Naive thymus-derived CD4-positive, alpha-beta T cell (primary cell): ENCODE data around the gene TSPAN14. TPM values are rescaled to one million over a fixed set of nuclear protein-coding genes. Genes with fewer than 3 reads are reported as not detected.
A peak's percentile ranks its signal among the peaks of the same experiment; 100 is the strongest.
"Not testable (repeated sequence)": the region's sequence is repeated elsewhere in the genome, so short reads cannot be mapped to it uniquely, and the experiment has no call there.

Source experiments
- ATAC-seq: fragments of 150-1000 bp; cut with Tn5 transposase; 2 replicates; pipeline ENCODE4 v1.10.0; 2021; ENCODE audit warnings: mild to moderate bottlenecking, moderate library complexity
- CTCF ChIA-PET: fragments of 350-600 bp; sonication (Branson Sonifier 250); formaldehyde crosslinking; loops from one replicate; lab custom pipeline; 2021; ENCODE audit warnings: antibody characterized with exemption; lab: Charles Lee
- POLR2A ChIA-PET: fragments of 350-600 bp; sonication (Branson Sonifier 250); formaldehyde crosslinking; loops from one replicate; lab custom pipeline; 2021; ENCODE audit warnings: antibody characterized with exemption, inconsistent platforms; lab: Charles Lee
- DNase-seq, 9 donors: peaks; one replicate each; pipeline versions ENCODE4 v3.0.0 to v3.0.0-alpha.2; 2020 to 2022; ENCODE audit warnings: mixed read lengths in 1 of 9
- H3K27ac ChIP-seq: one replicate; pipeline ENCODE4 v1.7.0; 2013; ENCODE audit warnings: mild to moderate bottlenecking, low read depth, low read length, moderate library complexity
- H3K27me3 ChIP-seq, 2 donors: one replicate each; pipeline ENCODE4 v1.7.0; 2013; ENCODE audit warnings: low read length in 2 of 2, mild to moderate bottlenecking in 2 of 2, moderate library complexity in 2 of 2; ENCODE audit not compliant: control insufficient read depth in 2 of 2, insufficient read depth in 2 of 2
- H3K36me3 ChIP-seq, 3 experiments: 1 replicate in 2 of 3; 2 replicates in 1 of 3; pipeline ENCODE4 v1.7.0; 2013; ENCODE audit warnings: low read length in 3 of 3, mild to moderate bottlenecking in 3 of 3, moderate library complexity in 1 of 3; ENCODE audit not compliant: insufficient read depth in 3 of 3, control insufficient read depth in 2 of 3
- H3K4me1 ChIP-seq, 2 donors: one replicate each; pipeline ENCODE4 v1.7.0; 2013; ENCODE audit warnings: low read length in 2 of 2, mild to moderate bottlenecking in 2 of 2, moderate library complexity in 1 of 2; ENCODE audit not compliant: control insufficient read depth in 2 of 2, insufficient read depth in 2 of 2
- H3K4me3 ChIP-seq: 2 replicates; pipeline ENCODE4 v1.7.0; 2013; ENCODE audit warnings: mild to moderate bottlenecking, low read length
- H3K9me3 ChIP-seq, 3 experiments: 1 replicate in 2 of 3; 2 replicates in 1 of 3; pipeline ENCODE4 v1.7.0; 2013; ENCODE audit warnings: low read length in 3 of 3; ENCODE audit not compliant: control insufficient read depth in 2 of 3
- H3K27ac Mint-ChIP-seq, 9 donors: one replicate each; pipeline ENCODE4 v1.8.0; 2020 to 2022; ENCODE audit warnings: mixed read lengths in 9 of 9, mild to moderate bottlenecking in 8 of 9, moderate library complexity in 5 of 9, inconsistent platforms in 2 of 9
- H3K27me3 Mint-ChIP-seq, 5 donors: one replicate each; pipeline ENCODE4 v1.8.0; 2021 to 2022; ENCODE audit warnings: mixed read lengths in 5 of 5, mild to moderate bottlenecking in 1 of 5
- H3K36me3 Mint-ChIP-seq, 5 donors: one replicate each; pipeline ENCODE4 v1.8.0; 2020 to 2022; ENCODE audit warnings: mixed read lengths in 5 of 5, mild to moderate bottlenecking in 3 of 5, inconsistent platforms in 1 of 5
- H3K4me1 Mint-ChIP-seq, 7 donors: one replicate each; pipeline ENCODE4 v1.8.0; 2020 to 2022; ENCODE audit warnings: mixed read lengths in 7 of 7, mild to moderate bottlenecking in 3 of 7, inconsistent platforms in 1 of 7
- H3K4me3 Mint-ChIP-seq, 10 donors: one replicate each; pipeline ENCODE4 v1.8.0; 2020 to 2022; ENCODE audit warnings: mild to moderate bottlenecking in 10 of 10, mixed read lengths in 10 of 10, moderate library complexity in 6 of 10, inconsistent platforms in 2 of 10
- H3K9me3 Mint-ChIP-seq, 11 donors: one replicate each; pipeline ENCODE4 v1.8.0; 2020 to 2022; ENCODE audit warnings: mixed read lengths in 11 of 11, mild to moderate bottlenecking in 4 of 11, inconsistent platforms in 1 of 11, moderate library complexity in 1 of 11
- intact Hi-C, 2 donors: fragments of 100-400 bp; cut with micrococcal nuclease; formaldehyde crosslinking; loops; one replicate each; pipeline ENCODE4 v1.15.1; 2023
- polyA plus RNA-seq, 2 donors: library from polyadenylated mRNA; unstranded; fragments of 300-500 nt; fragmentation: Illumina TruSeq; gene quantifications; one replicate each; pipeline ENCODE4 v1.2.3, GENCODE V29; 2021
- total RNA-seq, 6 experiments: library from RNA in 5 of 6; stranded (reverse) in 5 of 6; gene quantifications; 1 replicate in 5 of 6; 2 replicates in 1 of 6; pipeline ENCODE4 v1.2.3 and lab custom pipeline; 2021 to 2026

Gene TSPAN14
- total and polyA plus RNA-seq, 7 experiments from 2014 or later: 135 to 386 (median 161) TPM

DNA sequence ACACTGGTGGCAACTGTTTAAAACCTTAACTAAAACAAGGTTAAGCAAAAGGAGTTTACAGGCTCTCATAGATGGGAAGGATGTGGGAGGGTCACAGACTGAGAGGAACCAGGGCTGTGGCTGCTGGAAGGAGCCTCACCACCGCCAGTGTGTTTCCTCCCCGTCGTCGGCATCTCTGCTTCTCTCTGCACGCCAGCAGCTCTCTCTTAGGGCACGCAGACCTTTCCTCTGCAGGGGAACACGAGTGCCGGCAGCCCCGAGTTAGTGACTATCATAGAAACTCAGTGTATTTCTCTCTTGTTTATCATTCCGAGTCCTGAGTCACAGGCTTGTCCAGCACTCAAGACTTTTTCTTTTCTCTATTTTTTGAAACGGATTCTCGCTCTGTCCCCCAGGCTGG lies 75.5 kb downstream of the TSPAN14 start:
- ChIA-PET POLR2A (interaction anchor here (1.0 to 1.8 kb wide), 4 partner anchors 15 to 65 kb away, joined by 3 to 6 read pairs (median 4); no protein-coding TSS in a partner anchor), CTCF (interaction anchor here (0.6 to 3.4 kb wide), 3 partner anchors 18 to 148 kb away, joined by 3 to 22 read pairs (median 4); no protein-coding TSS in a partner anchor)
- peak overlapping the region; percentile 56 to 85 (median 73) for H3K4me3 Mint-ChIP-seq
- intact Hi-C loops: loop anchor here (1.0 to 10.0 kb wide), 8 partner anchors 18 to 1085 kb away; partner anchors contain the start of genes ANXA11 (in 1 of the 2) and ZCCHC24 (in 1 of the 2)
- Histone ChIP-seq H3K4me1 (peaks cover 39 to 77% of the 10 kb centered on the region in 2 donors), H3K27ac (peak overlapping the region; percentile 60), H3K9me3 (no peaks in the 10 kb centered on the region), H3K36me3 (no peaks in the 10 kb centered on the region), H3K27me3 (no peaks in the 10 kb centered on the region), H3K4me3 (no peak overlapping the region)
- ATAC-seq (peak; percentile 80), DNase-seq (peak in 7 of 9 donors; percentile 44 to 76 (median 65))
- peaks cover 0 to 2% (median 0%) of the 10 kb centered on the region in 11 donors for H3K9me3 Mint-ChIP-seq
- peaks cover 0 to 22% (median 0%) of the 10 kb centered on the region in 5 donors for H3K36me3 Mint-ChIP-seq
- no peaks in the 10 kb centered on the region for H3K27me3 Mint-ChIP-seq
- peaks cover 60 to 82% (median 79%) of the 10 kb centered on the region in 7 donors for H3K4me1 Mint-ChIP-seq
- H3K27ac Mint-ChIP-seq: peak overlapping the region; percentile 88 to 97 (median 92)

DNA sequence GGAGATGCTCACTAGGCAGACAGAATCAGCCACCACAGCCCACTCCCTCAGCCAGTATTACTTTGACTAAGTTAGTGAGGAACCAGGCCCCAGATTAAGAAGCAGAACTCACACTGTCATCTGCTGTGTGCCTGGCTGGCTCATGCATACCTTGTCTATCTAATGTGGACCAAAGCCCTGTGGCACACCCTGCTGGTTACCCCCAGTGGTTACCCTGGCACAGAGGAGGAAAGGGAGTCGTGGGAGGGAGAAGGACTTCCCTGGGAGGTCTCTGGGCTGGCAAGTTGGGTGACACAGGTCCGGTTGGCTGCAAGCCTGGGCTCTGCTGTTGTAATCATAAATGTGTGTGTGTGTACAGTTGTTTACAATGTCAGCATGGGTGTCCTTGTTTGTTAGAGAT lies 76.1 kb downstream of the TSPAN14 start:
- Mint-ChIP-seq H3K27ac (peak overlapping the region; percentile 88 to 97 (median 92)), H3K27me3 (no peaks in the 10 kb centered on the region), H3K4me1 (peaks cover 55 to 77% (median 73%) of the 10 kb centered on the region in 7 donors), H3K9me3 (peaks cover 0 to 2% (median 0%) of the 10 kb centered on the region in 11 donors), H3K36me3 (peaks cover 0 to 22% (median under 1%) of the 10 kb centered on the region in 5 donors), H3K4me3 (peak overlapping the region; percentile 56 to 85 (median 73))
- H3K27me3 ChIP-seq: no peaks in the 10 kb centered on the region
- H3K27ac ChIP-seq: peak overlapping the region; percentile 60
- H3K4me1 ChIP-seq: peaks cover 39 to 74% of the 10 kb centered on the region in 2 donors
- ChIA-PET CTCF (interaction anchor here (0.6 to 3.4 kb wide), 6 partner anchors 18 to 149 kb away, joined by 3 to 22 read pairs (median 4); no protein-coding TSS in a partner anchor), POLR2A (interaction anchor here (0.6 to 1.3 kb wide), 5 partner anchors 12 to 66 kb away, joined by 3 to 4 read pairs (median 4); no protein-coding TSS in a partner anchor)
- intact Hi-C loops: loop anchor here (1.0 to 10.0 kb wide), 7 partner anchors 19 to 1085 kb away; partner anchors contain the start of gene ZCCHC24 (in 1 of the 2)
- DNase-seq: peak in 6 of 9 donors; percentile 38 to 56 (median 46)
- no peak overlapping the region for H3K4me3 ChIP-seq
- H3K36me3 ChIP-seq: no peaks in the 10 kb centered on the region
- peak; percentile 77 for ATAC-seq
- no peaks in the 10 kb centered on the region for H3K9me3 ChIP-seq

DNA sequence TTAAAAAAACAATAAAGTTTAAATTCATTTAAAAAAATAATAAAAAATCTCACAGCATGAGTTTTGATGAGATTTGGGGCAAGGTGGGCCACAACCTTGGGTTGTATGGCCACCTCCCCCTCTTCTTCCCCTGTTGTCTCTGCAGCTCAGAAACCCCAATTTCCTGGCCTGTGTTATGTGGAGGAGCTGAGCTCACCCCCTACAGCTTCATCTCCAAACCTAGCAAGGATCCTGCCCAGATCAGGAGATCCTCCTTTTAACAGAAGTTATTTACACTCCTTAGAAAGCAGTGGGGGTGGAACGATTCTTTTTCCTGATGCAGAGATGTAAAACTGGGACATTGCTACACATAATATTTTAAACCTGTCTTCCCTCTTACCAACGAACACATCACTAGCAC lies 76.7 kb downstream of the TSPAN14 start:
- ATAC-seq: no peak
- Histone ChIP-seq H3K4me3 (no peak overlapping the region), H3K4me1 (peaks cover 36 to 69% of the 10 kb centered on the region in 2 donors), H3K27me3 (no peaks in the 10 kb centered on the region), H3K36me3 (no peaks in the 10 kb centered on the region), H3K9me3 (no peaks in the 10 kb centered on the region), H3K27ac (peak overlapping the region; percentile 60)
- Mint-ChIP-seq H3K27ac (peak overlapping the region; percentile 48 to 96 (median 88)), H3K36me3 (peaks cover 0 to 23% (median 4%) of the 10 kb centered on the region in 5 donors), H3K9me3 (peaks cover 0 to 2% (median 0%) of the 10 kb centered on the region in 11 donors), H3K4me3 (peak overlapping the region; percentile 39 to 81 (median 68)), H3K27me3 (no peaks in the 10 kb centered on the region), H3K4me1 (peaks cover 53 to 76% (median 73%) of the 10 kb centered on the region in 7 donors)
- intact Hi-C loops: loop anchor here (1.0 to 10.0 kb wide), 7 partner anchors 20 to 1086 kb away; partner anchors contain the start of gene ZCCHC24 (in 1 of the 2)
- ChIA-PET POLR2A (interaction anchor here (1.0 to 1.2 kb wide), 4 partner anchors 39 to 87 kb away, joined by 3 to 4 read pairs (median 4); no protein-coding TSS in a partner anchor), CTCF (interaction anchor here (0.6 to 3.4 kb wide), 5 partner anchors 19 to 78 kb away, joined by 3 to 22 read pairs (median 3); no protein-coding TSS in a partner anchor)
- peak in 2 of 9 donors; percentile 26 to 33 for DNase-seq

DNA sequence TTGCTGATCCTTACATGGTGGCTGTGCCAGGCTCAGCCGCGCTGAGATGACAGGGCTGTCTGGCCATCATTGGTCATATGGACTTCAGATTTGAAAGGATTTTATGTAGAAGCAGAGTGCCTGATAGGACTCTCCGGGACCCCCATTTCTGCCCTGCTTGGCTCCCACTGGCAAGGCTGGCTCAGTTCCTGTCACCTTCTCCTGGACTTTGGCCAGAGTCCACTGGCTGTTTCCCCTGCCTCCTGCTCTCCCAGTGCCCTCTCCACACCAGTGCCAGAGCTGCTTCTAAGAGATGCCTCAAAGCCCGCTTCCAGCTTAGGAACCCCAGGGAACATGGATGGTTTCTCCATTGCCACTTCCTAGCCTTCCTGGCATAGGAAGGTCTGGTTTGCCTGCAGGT lies 78.5 kb downstream of the TSPAN14 start:
- Mint-ChIP-seq H3K9me3 (peaks cover 0 to 2% (median 0%) of the 10 kb centered on the region in 11 donors), H3K4me3 (peak overlapping the region in 8 of 10 donors; percentile 13 to 71 (median 57)), H3K27ac (peak overlapping the region; percentile 30 to 96 (median 80)), H3K4me1 (peaks cover 43 to 73% (median 67%) of the 10 kb centered on the region in 7 donors), H3K27me3 (no peaks in the 10 kb centered on the region), H3K36me3 (peaks cover 0 to 20% (median 4%) of the 10 kb centered on the region in 5 donors)
- DNase-seq (no peak), ATAC-seq (no peak)
- intact Hi-C loops: loop anchor here (5.0 to 10.0 kb wide), 3 partner anchors 150 to 1088 kb away; partner anchors contain the start of gene ZCCHC24 (in 1 of the 2)
- no peaks in the 10 kb centered on the region for H3K27me3 ChIP-seq
- POLR2A ChIA-PET: no interaction called here
- H3K4me3 ChIP-seq: no peak overlapping the region
- H3K36me3 ChIP-seq: no peaks in the 10 kb centered on the region
- CTCF ChIA-PET: interaction anchor here (0.9 kb wide), 1 partner anchor 88 kb away, joined by 4 read pairs; no protein-coding TSS in a partner anchor
- peaks cover 30 to 59% of the 10 kb centered on the region in 2 donors for H3K4me1 ChIP-seq
- H3K9me3 ChIP-seq: no peaks in the 10 kb centered on the region
- H3K27ac ChIP-seq: peak overlapping the region; percentile 43

DNA sequence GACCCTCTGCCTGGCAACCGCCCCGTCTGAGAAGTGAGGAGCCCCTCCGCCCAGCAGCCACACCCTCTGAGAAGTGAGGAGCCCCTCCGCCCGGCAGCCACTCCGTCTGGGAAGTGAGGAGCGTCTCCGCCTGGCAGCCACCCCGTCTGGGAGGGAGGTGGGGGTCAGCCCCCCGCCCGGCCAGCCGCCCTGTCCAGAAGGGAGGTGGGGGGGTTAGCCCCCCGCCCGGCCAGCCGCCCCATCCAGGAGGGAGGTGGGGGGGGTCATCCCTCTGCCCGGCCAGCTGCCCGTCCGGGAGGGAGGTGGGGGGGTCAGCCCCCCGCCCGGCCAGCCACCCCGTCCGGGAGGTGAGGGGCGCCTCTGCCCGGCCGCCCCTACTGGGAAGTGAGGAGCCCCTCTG lies 79.9 kb downstream of the TSPAN14 start:
- peaks cover 31 to 60% (median 54%) of the 10 kb centered on the region in 7 donors for H3K4me1 Mint-ChIP-seq
- H3K36me3 ChIP-seq, CTCF ChIA-PET, H3K27ac ChIP-seq, H3K27me3 ChIP-seq, H3K9me3 ChIP-seq, ATAC-seq, POLR2A ChIA-PET, H3K4me3 Mint-ChIP-seq, H3K27me3 Mint-ChIP-seq, H3K27ac Mint-ChIP-seq, H3K4me3 ChIP-seq, DNase-seq, H3K9me3 Mint-ChIP-seq: not testable (repeated sequence)
- peaks cover 28 to 44% of the 10 kb centered on the region in 2 donors for H3K4me1 ChIP-seq
- peaks cover 0 to 15% (median 4%) of the 10 kb centered on the region in 5 donors for H3K36me3 Mint-ChIP-seq
- intact Hi-C loops: loop anchor here (2.0 to 10.0 kb wide), 4 partner anchors 29 to 1089 kb away; partner anchors contain the start of gene ZCCHC24 (in 1 of the 2)

DNA sequence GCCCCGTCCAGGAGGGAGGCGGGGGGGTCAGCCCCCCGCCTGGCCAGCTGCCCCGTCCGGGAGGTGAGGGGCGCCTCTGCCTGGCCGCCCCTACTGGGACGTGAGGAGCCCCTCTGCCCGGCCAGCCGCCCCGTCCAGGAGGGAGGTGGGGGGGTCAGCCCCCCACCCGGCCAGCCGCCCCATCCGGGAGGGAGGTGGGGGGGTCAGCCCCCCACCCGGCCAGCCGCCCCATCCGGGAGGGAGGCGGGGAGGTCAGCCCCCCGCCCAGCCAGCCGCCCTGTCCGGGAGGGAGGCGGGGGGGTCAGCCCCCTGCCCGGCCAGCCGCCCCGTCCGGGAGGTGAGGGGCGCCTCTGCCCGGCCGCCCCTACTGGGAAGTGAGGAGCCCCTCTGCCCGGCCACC lies 80.5 kb downstream of the TSPAN14 start:
- peaks cover 27 to 54% (median 48%) of the 10 kb centered on the region in 7 donors for H3K4me1 Mint-ChIP-seq
- H3K4me3 ChIP-seq, H3K4me3 Mint-ChIP-seq, CTCF ChIA-PET, H3K9me3 ChIP-seq, H3K27ac Mint-ChIP-seq, H3K27me3 ChIP-seq, H3K9me3 Mint-ChIP-seq, ATAC-seq, H3K36me3 Mint-ChIP-seq, H3K27me3 Mint-ChIP-seq, H3K27ac ChIP-seq, H3K36me3 ChIP-seq, POLR2A ChIA-PET, DNase-seq: not testable (repeated sequence)
- peaks cover 22 to 39% of the 10 kb centered on the region in 2 donors for H3K4me1 ChIP-seq
- intact Hi-C loops: loop anchor here (1.0 to 10.0 kb wide), 6 partner anchors 23 to 1090 kb away; partner anchors contain the start of gene ZCCHC24 (in 1 of the 2)
